Measurements from ENCODE around the gene PRSS22.

PRSS22 gene

DNA sequence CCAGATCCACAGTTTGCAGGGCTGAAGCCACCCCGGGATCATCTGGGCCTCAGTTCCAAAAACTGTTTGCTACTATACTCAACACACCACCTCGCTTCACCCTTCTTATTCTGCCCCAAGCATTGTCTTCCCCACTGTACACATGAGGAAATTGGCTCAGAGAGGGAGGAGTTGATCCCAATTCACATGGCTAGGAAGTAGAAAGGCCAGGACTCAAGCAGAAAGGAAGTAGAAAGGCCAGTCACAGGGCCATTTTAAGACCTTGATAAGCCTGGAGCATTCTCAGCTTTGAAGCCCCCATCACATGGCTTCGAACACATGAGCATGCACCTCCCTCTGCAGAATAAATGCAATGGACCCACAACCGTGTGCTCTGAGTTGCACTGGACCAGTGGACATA, 7.7 kb upstream of the PRSS22 start:
- H2AFZ ChIP-seq (ENCODE audit: low read depth, low read length, severe bottlenecking), result no peak overlapping the region

DNA sequence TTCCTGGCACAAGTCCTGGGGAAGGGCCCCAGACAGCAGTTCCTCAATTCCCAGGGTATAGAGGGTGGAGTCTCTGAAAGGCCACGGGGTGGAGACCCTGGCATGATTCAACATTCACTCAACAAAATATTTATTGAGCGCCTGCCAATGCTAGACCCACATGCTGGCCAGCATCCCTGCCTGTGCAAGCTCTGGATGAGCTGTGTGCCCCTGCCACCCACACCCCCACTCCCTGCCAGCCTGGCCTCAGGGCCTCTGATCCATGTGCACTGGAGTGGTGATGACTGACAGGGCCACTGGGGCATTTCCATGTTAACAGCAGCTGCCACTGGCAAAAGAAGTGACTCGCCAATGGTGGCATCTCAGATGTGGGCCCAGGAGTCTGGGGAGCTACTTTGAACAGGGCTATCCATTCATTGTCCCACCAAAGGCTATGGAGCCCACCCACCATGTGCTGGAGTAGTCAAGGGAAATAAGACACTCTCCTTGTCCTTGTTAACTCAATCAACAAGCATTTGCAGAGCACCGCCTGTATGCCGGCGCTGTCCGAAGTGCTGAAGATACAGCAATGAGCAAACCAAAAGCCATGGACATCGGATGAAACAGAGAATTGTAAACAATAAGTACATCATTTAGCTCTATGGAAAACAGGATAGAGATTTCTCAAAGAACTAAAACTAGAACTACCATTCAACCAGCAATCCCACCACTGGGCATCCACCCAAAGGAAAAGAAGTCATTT, 3.0 kb upstream of the PRSS22 start:
- H3K4me2 ChIP-seq (ENCODE audit: low read depth, low read length, poor library complexity, severe bottlenecking), result no peak overlapping the region

More for the DNA sequence above, 7.7 kb upstream of the PRSS22 start:
- H3K9ac ChIP-seq (ENCODE audit: low read length), result no peak overlapping the region
- H3K36me3 ChIP-seq (ENCODE audit: low read length), result no peaks in the 10 kb centered on the region
- H3K79me2 ChIP-seq (ENCODE audit: insufficient read depth, low read length), result no peaks in the 10 kb centered on the region
- H3K9me2 ChIP-seq (replicated peaks; ENCODE audit: insufficient read depth, low read length), result no peaks in the 10 kb centered on the region
- no peaks in the 10 kb centered on the region for H3K9me3 ChIP-seq (ENCODE audit: insufficient read depth, low read length)
- no peaks in the 10 kb centered on the region for H3K27me3 ChIP-seq (ENCODE audit: low read length)
- H3K27ac ChIP-seq (ENCODE audit: low read depth, low read length), result no peak overlapping the region
- H3K4me3 ChIP-seq (ENCODE audit: insufficient read depth, low read length, poor library complexity, severe bottlenecking), result no peak overlapping the region
- H4K20me1 ChIP-seq (ENCODE audit: low read depth, low read length), result no peaks in the 10 kb centered on the region
- TF ChIP-seq EZH2phosphoT487 (conservative IDR thresholded peaks at IDR 0.05; ENCODE audit: low read length), result no peak
- TF ChIP-seq, protein P1, sequence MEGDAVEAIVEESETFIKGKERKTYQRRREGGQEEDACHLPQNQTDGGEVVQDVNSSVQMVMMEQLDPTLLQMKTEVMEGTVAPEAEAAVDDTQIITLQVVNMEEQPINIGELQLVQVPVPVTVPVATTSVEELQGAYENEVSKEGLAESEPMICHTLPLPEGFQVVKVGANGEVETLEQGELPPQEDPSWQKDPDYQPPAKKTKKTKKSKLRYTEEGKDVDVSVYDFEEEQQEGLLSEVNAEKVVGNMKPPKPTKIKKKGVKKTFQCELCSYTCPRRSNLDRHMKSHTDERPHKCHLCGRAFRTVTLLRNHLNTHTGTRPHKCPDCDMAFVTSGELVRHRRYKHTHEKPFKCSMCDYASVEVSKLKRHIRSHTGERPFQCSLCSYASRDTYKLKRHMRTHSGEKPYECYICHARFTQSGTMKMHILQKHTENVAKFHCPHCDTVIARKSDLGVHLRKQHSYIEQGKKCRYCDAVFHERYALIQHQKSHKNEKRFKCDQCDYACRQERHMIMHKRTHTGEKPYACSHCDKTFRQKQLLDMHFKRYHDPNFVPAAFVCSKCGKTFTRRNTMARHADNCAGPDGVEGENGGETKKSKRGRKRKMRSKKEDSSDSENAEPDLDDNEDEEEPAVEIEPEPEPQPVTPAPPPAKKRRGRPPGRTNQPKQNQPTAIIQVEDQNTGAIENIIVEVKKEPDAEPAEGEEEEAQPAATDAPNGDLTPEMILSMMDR (IDR thresholded peaks at IDR 0.05; ENCODE audit: insufficient read depth, low read length, poor library complexity, severe bottlenecking), result no peak
- H3F3A ChIP-seq (ENCODE audit: insufficient read depth), result peaks cover 4% of the 10 kb centered on the region; the same call in 1 of the 2 replicates
- H3K4me2 ChIP-seq (ENCODE audit: low read depth, low read length, poor library complexity, severe bottlenecking), result no peak overlapping the region

DNA sequence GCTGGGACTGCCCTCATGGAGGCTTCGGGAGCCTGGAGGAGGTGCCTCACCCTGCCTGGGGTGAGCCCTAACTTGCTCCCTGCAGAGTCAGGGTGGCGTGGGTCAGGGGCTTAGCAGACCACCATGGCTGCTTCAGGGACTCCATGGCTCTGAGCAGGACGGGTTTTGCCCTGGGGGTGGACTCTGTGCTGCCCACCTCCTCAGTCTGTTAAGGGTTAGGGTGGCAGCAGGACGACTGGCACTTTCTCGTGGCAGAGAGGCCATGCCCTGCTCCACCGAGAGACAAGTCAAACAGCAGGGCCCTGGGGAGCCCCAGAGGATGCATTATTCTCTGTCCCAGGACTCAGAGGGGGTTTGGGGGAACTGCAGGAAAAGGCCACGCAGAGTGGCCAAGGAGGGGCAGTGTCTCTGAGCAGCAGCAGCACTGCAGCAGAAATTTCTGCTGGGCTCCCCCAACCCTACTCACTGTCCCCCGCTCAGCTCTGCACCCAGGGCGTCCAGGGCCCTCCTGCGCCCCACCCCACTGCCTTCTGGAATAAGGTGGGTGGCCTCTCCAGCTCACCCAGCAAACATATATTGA, 1.8 kb upstream of the PRSS22 start:
- no peak overlapping the region for H3K27ac ChIP-seq (ENCODE audit: low read depth, low read length)
- no peaks in the 10 kb centered on the region for H3K27me3 ChIP-seq (ENCODE audit: low read length)
- H3F3A ChIP-seq (ENCODE audit: insufficient read depth), result no peaks in the 10 kb centered on the region
- H3K4me2 ChIP-seq (ENCODE audit: low read depth, low read length, poor library complexity, severe bottlenecking), result no peak overlapping the region
- H3K9ac ChIP-seq (ENCODE audit: low read length), result no peak overlapping the region
- H3K79me2 ChIP-seq (ENCODE audit: insufficient read depth, low read length), result no peaks in the 10 kb centered on the region
- H3K9me3 ChIP-seq (ENCODE audit: insufficient read depth, low read length), result no peaks in the 10 kb centered on the region
- H3K4me3 ChIP-seq (ENCODE audit: insufficient read depth, low read length, poor library complexity, severe bottlenecking), result no peak overlapping the region
- no peak for TF ChIP-seq EZH2phosphoT487 (conservative IDR thresholded peaks at IDR 0.05; ENCODE audit: low read length)
- TF ChIP-seq, protein P1 (IDR thresholded peaks at IDR 0.05; ENCODE audit: insufficient read depth, low read length, poor library complexity, severe bottlenecking), result no peak
- no peaks in the 10 kb centered on the region for H3K36me3 ChIP-seq (ENCODE audit: low read length)
- no peak overlapping the region for H2AFZ ChIP-seq (ENCODE audit: low read depth, low read length, severe bottlenecking)
- H3K9me2 ChIP-seq (replicated peaks; ENCODE audit: insufficient read depth, low read length), result no peaks in the 10 kb centered on the region
- H4K20me1 ChIP-seq (ENCODE audit: low read depth, low read length), result no peaks in the 10 kb centered on the region

More for the DNA sequence above, 3.0 kb upstream of the PRSS22 start:
- no peak for TF ChIP-seq EZH2phosphoT487 (conservative IDR thresholded peaks at IDR 0.05; ENCODE audit: low read length)
- TF ChIP-seq, protein P1 (IDR thresholded peaks at IDR 0.05; ENCODE audit: insufficient read depth, low read length, poor library complexity, severe bottlenecking), result no peak
- Histone ChIP-seq H4K20me1 (ENCODE audit: low read depth, low read length) (no peaks in the 10 kb centered on the region), H3K4me3 (ENCODE audit: insufficient read depth, low read length, poor library complexity, severe bottlenecking) (no peak overlapping the region), H3K36me3 (ENCODE audit: low read length) (no peaks in the 10 kb centered on the region), H3K9me2 (replicated peaks; ENCODE audit: insufficient read depth, low read length) (no peaks in the 10 kb centered on the region), H3F3A (ENCODE audit: insufficient read depth) (no peaks in the 10 kb centered on the region), H3K79me2 (ENCODE audit: insufficient read depth, low read length) (no peaks in the 10 kb centered on the region), H3K9me3 (ENCODE audit: insufficient read depth, low read length) (no peaks in the 10 kb centered on the region), H3K9ac (ENCODE audit: low read length) (no peak overlapping the region), H3K27ac (ENCODE audit: low read depth, low read length) (no peak overlapping the region), H2AFZ (ENCODE audit: low read depth, low read length, severe bottlenecking) (no peak overlapping the region), H3K27me3 (ENCODE audit: low read length) (no peaks in the 10 kb centered on the region)

Data from SU-DHL-6 (cell line).